Measurements from ENCODE around the gene GK.

- no peak for TF ChIP-seq CTCF (IDR thresholded peaks at IDR 0.05)
- TF ChIP-seq ESRRA (CRISPR knock-in tag; IDR thresholded peaks at IDR 0.05; ENCODE audit: borderline replicate concordance), result no peak
- no peak for TF ChIP-seq MAX (CRISPR knock-in tag; IDR thresholded peaks at IDR 0.05)
- TF ChIP-seq ZNF281 (CRISPR knock-in tag; IDR thresholded peaks at IDR 0.05), result no peak
- TF ChIP-seq HMGXB4 (CRISPR knock-in tag; IDR thresholded peaks at IDR 0.05), result no peak
- TF ChIP-seq ATF2 (CRISPR knock-in tag; IDR thresholded peaks at IDR 0.05; ENCODE audit: borderline replicate concordance, low read depth), result no peak
- TF ChIP-seq TCF7 (CRISPR knock-in tag; IDR thresholded peaks at IDR 0.05; ENCODE audit: low read depth), result no peak
- TF ChIP-seq E2F4 (CRISPR knock-in tag; IDR thresholded peaks at IDR 0.05; ENCODE audit: borderline replicate concordance, low read depth), result no peak
- TF ChIP-seq JUN (CRISPR knock-in tag; IDR thresholded peaks at IDR 0.05), result no peak
Observed at GRCh38 chrX:30657196-30658161, 4.3 kb downstream of the GK start.
